Smooth muscle cell of the coronary artery (primary cell): ENCODE results near the gene BCL2L2. TPM values are rescaled to one million over a fixed set of nuclear protein-coding genes. Genes with fewer than 3 reads are reported as not detected.

Source experiments
- total RNA-seq: library from RNA; depleted of rRNA; stranded (reverse); fragments of >200 nt; gene quantifications from 2 replicates; pipeline ENCODE4 v1.2.3, GENCODE V29; 2014; ENCODE audit warnings: low replicate concordance

Gene BCL2L2, protein sequence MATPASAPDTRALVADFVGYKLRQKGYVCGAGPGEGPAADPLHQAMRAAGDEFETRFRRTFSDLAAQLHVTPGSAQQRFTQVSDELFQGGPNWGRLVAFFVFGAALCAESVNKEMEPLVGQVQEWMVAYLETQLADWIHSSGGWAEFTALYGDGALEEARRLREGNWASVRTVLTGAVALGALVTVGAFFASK
- total RNA-seq, result 16.4 and 17.8 TPM in 2 replicates

DNA sequence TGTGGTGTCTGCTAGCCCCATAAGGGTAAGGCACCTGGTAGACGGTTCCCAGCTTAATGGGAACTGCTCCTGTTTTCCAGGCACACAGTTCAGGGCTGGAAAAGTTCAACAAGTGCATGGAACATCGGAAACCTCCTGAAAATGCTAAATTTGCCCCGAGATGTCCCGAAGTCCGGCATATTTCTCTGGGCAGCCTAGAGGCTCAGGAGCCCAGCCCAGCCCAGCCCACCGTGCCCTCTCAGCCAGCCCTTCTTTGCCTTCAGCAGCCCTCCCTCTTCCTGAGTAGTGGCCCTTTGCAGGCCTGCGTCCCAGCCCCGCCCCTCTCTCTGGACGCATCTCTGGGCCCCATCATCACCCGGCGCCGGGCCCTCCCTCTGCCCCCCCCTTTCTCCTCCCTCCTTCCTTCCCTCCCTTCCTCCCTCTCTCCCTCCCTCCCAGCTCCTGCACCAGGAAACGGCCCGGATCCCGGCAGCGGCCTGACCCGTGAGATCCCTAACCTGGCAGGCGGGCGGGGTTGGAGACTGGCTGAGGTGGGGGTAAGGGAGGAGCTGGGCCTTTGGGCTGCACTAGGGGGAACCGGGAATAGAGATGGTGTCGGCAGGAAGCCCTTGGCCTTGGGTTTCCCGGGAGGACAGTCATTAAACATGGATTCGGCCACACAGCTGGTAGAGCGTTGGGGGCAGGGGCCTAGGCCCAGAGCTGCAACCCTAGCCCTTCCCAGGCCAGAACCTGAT lies at the start of gene BCL2L2:
Gene BCL2L2, plus strand, starts transcription at position 422 of the 734 bp plus-strand sequence. CDS start 935 bp downstream, outside the sequence.

DNA sequence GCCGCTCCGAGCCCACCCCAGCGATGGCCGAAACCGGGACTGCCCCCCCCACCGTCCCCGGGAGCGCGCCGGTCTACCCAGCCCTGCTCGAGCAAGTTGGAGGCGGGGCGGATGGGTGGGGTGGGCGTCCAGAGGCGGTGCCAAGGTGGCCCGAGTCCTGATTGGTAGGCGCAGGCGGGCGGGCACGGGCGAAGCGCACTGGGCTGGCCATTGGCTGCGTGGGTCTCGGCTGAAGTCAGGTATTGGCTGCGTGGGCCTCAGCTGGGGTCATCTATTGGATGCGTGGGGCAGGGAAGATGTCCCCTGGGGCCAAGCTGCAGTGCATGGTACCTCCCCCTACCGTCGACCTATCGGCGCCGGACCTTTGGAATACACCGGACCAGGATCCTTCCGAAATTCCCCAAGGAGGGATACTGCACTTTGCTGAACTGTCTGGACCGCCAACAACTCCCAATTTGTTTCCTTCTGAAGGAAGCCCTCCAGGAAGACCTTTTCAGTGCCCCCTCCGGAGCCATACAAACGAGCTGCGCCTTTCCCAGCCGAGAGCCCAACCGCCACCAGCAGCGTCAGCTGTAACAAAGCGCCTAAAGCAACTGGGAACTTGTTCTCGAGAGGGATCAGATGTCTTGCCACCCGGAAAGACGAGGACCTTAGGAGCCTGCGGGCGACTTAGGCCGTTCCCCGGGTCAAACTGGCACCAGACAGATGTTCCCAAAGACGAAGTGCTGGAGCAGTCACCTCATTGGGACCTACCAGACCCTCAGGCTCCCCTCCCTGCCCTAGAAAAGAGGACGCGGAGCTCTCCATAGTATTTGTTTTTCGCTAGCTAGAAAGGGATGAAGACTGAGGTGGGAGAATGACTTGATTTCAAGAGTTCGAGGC lies 20.4 kb upstream of the BCL2L2 start, which contains the start of gene HOMEZ:
Gene HOMEZ, minus strand, starts transcription at position 113 of the 882 bp plus-strand sequence. CDS start 180 bp downstream, outside the sequence.

DNA sequence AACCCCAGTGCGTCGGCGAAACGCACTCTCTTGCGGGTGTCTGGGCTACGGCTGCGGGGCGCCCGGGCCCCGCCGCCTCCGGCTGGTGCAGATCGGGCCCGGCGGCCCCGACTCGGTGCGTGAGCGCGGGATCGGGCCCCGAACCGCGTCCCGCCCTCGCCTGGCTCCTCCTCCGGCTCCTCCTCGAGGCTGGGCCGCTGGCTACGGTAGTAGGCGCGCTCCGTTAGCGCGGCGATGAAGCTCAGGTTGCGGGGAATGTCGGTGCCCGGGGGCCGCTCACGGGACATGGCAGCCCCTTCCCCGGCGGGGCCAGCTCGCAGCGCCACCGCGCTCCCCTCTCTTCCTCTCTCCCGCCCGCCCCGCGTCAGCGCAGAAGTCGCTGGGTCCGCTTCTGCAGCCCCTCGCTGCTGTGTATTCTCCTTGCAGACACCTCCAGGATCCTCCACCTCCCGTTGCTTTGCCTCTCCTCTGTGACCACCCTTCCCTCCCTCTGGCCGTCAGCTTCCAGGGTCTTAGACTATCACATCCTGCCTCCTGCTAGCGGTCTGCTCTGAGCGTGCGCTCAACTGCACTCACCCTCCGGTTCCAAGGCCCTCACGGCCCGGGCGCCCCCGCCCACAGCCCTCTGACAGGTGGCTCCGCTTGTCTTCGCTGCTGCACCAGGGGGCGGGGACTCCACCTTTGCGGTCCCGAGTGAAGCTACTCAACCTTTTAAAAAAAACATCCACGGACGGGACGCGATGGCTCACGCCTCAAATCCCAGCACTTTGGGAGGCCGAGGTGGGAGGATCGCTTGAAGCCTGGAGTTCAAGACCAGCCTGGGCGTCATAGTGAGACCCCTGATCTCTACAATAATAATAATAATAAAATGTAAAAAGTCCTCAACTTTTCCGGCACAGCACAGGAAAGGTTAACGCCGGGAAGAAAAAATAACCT lies 4.1 kb upstream of the BCL2L2 start, which contains the start of gene PPP1R3E:
Gene PPP1R3E, minus strand, starts transcription at position 570 of the 936 bp plus-strand sequence. Its CDS starts 283 bp downstream, at position 287.

DNA sequence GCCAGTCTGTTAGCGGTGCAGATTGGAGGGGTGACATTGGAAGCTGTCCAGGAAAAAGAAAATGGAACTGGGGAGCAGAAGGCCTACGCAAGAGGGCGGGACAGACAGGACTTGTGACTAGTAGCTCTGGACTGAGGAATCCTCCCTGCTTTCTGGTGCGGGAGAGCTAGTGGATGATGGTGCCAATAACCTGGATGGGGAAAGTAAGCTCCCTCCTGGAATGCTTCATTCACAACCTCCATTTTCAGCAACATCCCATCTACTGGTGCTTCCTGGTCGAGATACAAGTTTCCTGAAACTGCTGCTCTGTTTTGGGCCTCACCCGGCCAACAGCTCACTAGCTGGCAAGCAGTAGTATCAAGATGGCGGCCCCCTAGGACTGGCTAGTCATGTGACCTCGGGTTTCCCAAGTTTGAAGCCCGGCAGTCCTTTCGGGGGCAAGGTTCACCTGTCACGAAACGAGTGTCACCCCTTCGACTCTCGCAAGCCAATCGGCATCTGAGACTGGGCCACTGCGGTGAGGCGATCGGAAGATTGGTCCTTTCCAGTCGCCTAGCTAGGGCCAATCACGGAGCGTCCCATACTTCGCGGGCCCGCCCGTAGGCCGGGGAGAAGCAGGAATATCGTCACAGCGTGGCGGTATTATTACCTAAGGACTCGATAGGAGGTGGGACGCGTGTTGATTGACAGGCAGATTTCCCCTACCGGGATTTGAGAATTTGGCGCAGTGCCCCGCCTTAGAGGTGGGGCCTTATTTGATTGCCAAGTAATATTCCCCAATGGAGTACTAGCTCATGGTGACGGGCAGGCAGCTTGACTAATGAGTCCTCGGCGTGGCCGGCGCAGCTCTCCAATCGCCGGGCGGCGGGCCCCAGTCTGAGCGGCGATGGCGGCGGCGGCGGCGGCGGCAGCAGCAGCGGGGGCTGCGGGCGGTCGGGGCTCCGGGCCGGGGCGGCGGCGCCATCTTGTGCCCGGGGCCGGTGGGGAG lies 14.2 kb downstream of the BCL2L2 start, which contains the start of gene PABPN1:
Gene PABPN1, plus strand, starts transcription at position 874 of the 988 bp plus-strand sequence. Its CDS starts 13 bp downstream, at position 887.

DNA sequence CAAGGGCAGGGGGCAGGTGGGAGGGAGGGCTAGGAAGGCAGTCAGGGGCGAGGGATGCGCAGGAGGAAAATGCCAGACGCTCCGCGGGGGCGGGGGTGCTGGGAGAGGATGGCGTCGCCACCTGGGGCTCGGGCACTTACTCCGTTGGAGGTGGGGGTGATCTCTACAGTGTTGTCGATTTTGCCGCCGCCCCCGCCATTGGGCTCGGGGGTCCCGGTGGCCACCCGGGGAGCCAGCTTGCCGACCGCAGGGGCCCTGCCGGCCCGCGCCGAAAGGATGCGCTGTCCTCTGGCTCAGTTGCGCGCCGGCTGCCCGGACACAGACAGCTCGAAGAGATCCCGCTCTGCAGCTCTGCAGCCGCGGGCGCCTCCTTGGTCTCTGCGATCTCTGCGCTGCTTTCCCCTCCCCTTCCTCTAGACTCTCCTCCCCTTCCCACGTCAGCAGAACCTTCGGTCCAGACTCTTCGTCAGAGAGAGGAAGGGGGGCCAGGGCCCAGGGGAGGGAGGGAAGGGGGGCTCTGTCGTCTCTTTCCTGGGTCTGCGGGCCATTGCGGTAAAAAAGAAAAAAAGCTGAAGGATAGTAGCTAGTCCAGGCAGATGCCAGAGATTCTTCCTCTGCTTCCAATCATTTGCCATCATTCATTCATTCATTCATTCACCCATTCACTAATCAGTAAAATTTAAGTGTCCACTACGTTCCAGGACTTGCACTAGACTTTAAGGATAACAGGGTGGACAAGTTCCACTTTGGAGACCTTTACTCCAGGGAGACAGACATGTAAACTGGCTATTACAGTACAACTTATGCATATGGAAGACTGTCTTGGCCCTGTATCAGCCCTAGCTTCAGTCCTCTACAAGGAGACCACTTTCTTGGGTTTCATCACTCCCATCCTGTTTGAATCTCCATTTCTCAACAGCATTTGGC lies 46.1 kb downstream of the BCL2L2 start, which contains the start of gene SLC22A17:
Gene SLC22A17, minus strand, starts transcription at position 382 of the 927 bp plus-strand sequence.

Other genes with a start within 250 kb of the BCL2L2 start
- gene CDH24, start 249.3 kb upstream of the BCL2L2 start, total RNA-seq, result 4.0 and 4.9 TPM in 2 replicates
- 55.7 and 70.0 TPM in 2 replicates for gene ACIN1, start 211.7 kb upstream of the BCL2L2 start, total RNA-seq
- 53.4 and 58.8 TPM in 2 replicates for gene C14orf119, start 211.3 kb upstream of the BCL2L2 start, total RNA-seq
- 0.12 TPM in 1 of 2 replicates, not detected in the other for gene CIROP, start 201.8 kb upstream of the BCL2L2 start, total RNA-seq
- not detected in 2 replicates for gene CEBPE, start 187.6 kb upstream of the BCL2L2 start, total RNA-seq
- 0.15 and 16.1 TPM in 2 replicates for gene SLC7A8, start 123.2 kb upstream of the BCL2L2 start, total RNA-seq
- gene RNF212B, start 68.9 kb upstream of the BCL2L2 start, total RNA-seq, result not detected in 2 replicates
- gene HOMEZ, start 20.7 kb upstream of the BCL2L2 start, total RNA-seq, result 3.4 and 3.6 TPM in 2 replicates
- gene PPP1R3E, start 4.0 kb upstream of the BCL2L2 start, total RNA-seq, result 1.6 and 2.2 TPM in 2 replicates
- gene PABPN1, start 14.6 kb downstream of the BCL2L2 start, total RNA-seq, result 76.1 and 118 TPM in 2 replicates
- 17.3 and 19.0 TPM in 2 replicates for gene SLC22A17, start 46.1 kb downstream of the BCL2L2 start, total RNA-seq
- gene EFS, start 58.3 kb downstream of the BCL2L2 start, total RNA-seq, result 1.1 and 4.9 TPM in 2 replicates
- gene IL25, start 66.0 kb downstream of the BCL2L2 start, total RNA-seq, result not detected in 2 replicates
- gene CMTM5, start 70.2 kb downstream of the BCL2L2 start, total RNA-seq, result not detected in 2 replicates
- under 0.01 TPM in 1 of 2 replicates, not detected in the other for gene MYH6, start 101.4 kb downstream of the BCL2L2 start, total RNA-seq
- 1.1 TPM in 1 of 2 replicates, not detected in the other for gene MYH7, start 128.8 kb downstream of the BCL2L2 start, total RNA-seq
- gene NGDN, start 162.9 kb downstream of the BCL2L2 start, total RNA-seq, result 39.4 and 57.1 TPM in 2 replicates
- 0.08 and 0.35 TPM in 2 replicates for gene ZFHX2, start 244.9 kb downstream of the BCL2L2 start, total RNA-seq
- gene THTPA, start 249.4 kb downstream of the BCL2L2 start, total RNA-seq, result 10.6 and 22.3 TPM in 2 replicates